ENCODE data around the gene CRYBB2.

CRYBB2 gene

DNA sequence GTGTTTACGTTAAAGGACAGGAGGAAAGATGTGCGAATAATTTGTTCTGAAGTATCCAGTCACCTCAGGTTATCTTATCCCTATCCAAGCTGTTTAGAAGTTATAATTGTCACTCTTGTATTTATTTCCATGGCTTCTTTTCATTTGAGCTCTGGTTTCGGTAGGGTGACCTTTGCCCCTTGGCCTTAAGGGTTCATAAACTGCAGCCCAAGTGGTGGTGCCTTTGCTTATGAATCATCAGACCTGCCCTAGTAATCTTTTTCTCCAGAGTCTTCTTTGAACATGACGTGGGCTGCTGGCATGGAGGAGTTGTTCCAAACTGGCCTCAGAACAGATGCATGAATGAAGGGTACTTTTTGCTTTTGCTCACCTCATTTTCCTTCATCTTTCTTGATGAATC is 26.3 kb upstream of the CRYBB2 start:
- Histone ChIP-seq H3K27me3 (ENCODE audit: control insufficient read depth in 1 of 2, insufficient read depth in 1 of 2, low read length in 2 of 2) (no peaks in the 10 kb centered on the region), H3K9me3 (ENCODE audit: control insufficient read depth, low read length) (no peaks in the 10 kb centered on the region), H3K14ac (ENCODE audit: low read length in 2 of 2) (no peak overlapping the region), H2AFZ (ENCODE audit: low read depth, low read length) (no peak overlapping the region), H2BK120ac (ENCODE audit: low read depth, low read length) (no peak overlapping the region), H2AK5ac (ENCODE audit: low read length, severe bottlenecking) (no peak overlapping the region), H3K4ac (ENCODE audit: low read depth in 1 of 2, low read length in 2 of 2) (no peak overlapping the region), H3K23ac (ENCODE audit: low read length in 2 of 2) (no peak overlapping the region), H3K4me1 (ENCODE audit: control insufficient read depth, insufficient read depth, low read depth, low read length) (peaks cover 1% of the 10 kb centered on the region), H3K9ac (ENCODE audit: low read length) (no peak overlapping the region), H3K4me3 (ENCODE audit: insufficient read depth in 1 of 2, low read depth in 1 of 2, low read length in 2 of 2) (no peak overlapping the region), H4K8ac (ENCODE audit: low read length) (no peak overlapping the region), H2BK15ac (ENCODE audit: low read depth, poor library complexity, severe bottlenecking) (no peak overlapping the region), H4K91ac (ENCODE audit: low read length) (no peak overlapping the region), H2BK12ac (ENCODE audit: low read length in 2 of 2) (no peak overlapping the region), H3K36me3 (ENCODE audit: control insufficient read depth in 1 of 2, insufficient read depth in 2 of 2, low read depth in 1 of 2, low read length in 2 of 2) (peaks cover 0 to 10% of the 10 kb centered on the region in 2 experiments), H3K4me2 (ENCODE audit: low read length, poor library complexity, severe bottlenecking) (no peak overlapping the region), H3K18ac (ENCODE audit: low read depth in 1 of 2, low read length in 2 of 2) (no peak overlapping the region), H2BK5ac (ENCODE audit: low read depth, low read length, poor library complexity, severe bottlenecking) (no peak overlapping the region), H3K27ac (ENCODE audit: low read length, poor library complexity, severe bottlenecking) (no peak overlapping the region), H3K79me1 (replicated peaks; ENCODE audit: low read length, poor library complexity, severe bottlenecking) (no peaks in the 10 kb centered on the region)
- no peak for DNase-seq
- WGBS = 74% methylated on average over 3 of the region's 4 CpGs

DNA sequence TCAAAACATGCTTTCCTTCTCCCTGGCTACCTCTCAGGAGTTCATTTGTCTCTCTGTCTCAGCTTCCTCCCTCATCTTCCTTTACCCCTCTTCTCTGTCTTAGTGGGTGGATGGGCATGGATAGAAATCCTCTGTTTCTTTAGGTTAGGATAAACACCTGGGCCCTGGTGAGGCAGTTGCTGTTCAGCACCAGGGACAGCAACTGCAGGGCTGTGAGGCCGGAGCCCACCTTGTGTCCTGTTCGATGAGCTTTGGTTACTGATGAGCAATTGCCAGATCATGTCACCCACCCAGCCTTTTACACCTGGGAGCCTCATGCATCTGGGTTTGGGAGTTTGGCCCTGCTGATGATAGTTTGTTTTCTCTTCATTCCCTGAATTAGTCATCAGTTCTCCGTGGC is 25.9 kb upstream of the CRYBB2 start:
- Histone ChIP-seq H3K4ac (ENCODE audit: low read depth in 1 of 2, low read length in 2 of 2) (no peak overlapping the region), H3K9me3 (ENCODE audit: control insufficient read depth, low read length) (no peaks in the 10 kb centered on the region), H2BK15ac (ENCODE audit: low read depth, poor library complexity, severe bottlenecking) (no peak overlapping the region), H2BK12ac (ENCODE audit: low read length in 2 of 2) (no peak overlapping the region), H3K4me3 (ENCODE audit: insufficient read depth in 1 of 2, low read depth in 1 of 2, low read length in 2 of 2) (no peak overlapping the region), H4K8ac (ENCODE audit: low read length) (no peak overlapping the region), H3K18ac (ENCODE audit: low read depth in 1 of 2, low read length in 2 of 2) (no peak overlapping the region), H2AFZ (ENCODE audit: low read depth, low read length) (no peak overlapping the region), H3K9ac (ENCODE audit: low read length) (no peak overlapping the region), H3K4me2 (ENCODE audit: low read length, poor library complexity, severe bottlenecking) (no peak overlapping the region), H3K27ac (ENCODE audit: low read length, poor library complexity, severe bottlenecking) (no peak overlapping the region), H4K91ac (ENCODE audit: low read length) (no peak overlapping the region), H2AK5ac (ENCODE audit: low read length, severe bottlenecking) (no peak overlapping the region), H3K23ac (ENCODE audit: low read length in 2 of 2) (no peak overlapping the region), H3K4me1 (ENCODE audit: control insufficient read depth, insufficient read depth, low read depth, low read length) (peaks cover 1% of the 10 kb centered on the region), H2BK5ac (ENCODE audit: low read depth, low read length, poor library complexity, severe bottlenecking) (no peak overlapping the region), H3K79me1 (replicated peaks; ENCODE audit: low read length, poor library complexity, severe bottlenecking) (no peaks in the 10 kb centered on the region), H2BK120ac (ENCODE audit: low read depth, low read length) (no peak overlapping the region), H3K14ac (ENCODE audit: low read length in 2 of 2) (no peak overlapping the region), H3K27me3 (ENCODE audit: control insufficient read depth in 1 of 2, insufficient read depth in 1 of 2, low read length in 2 of 2) (no peaks in the 10 kb centered on the region), H3K36me3 (ENCODE audit: control insufficient read depth in 1 of 2, insufficient read depth in 2 of 2, low read depth in 1 of 2, low read length in 2 of 2) (peaks cover 0 to 10% of the 10 kb centered on the region in 2 experiments)
- DNase-seq = no peak
- 69% methylated on average over 2 of the region's 3 CpGs for WGBS

DNA sequence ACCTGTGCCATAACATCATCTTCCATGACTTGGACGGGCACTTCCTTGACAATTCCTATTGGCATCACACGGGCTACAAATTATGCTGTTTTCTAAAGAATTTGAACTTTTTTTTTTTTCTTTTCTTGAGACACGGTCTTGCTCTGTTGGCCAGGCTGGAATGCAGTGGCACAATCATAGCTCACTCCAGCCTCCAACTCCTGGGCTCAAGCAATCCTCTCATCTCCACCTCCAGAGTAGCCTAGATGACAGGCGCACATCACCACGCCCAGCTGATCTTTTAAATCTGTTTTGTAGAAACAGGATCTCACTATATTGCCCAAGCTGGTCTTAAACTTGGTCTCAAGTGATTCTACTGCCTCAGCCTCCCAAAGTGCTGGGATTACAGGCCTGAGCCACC is 23.1 kb upstream of the CRYBB2 start:
- H2BK5ac ChIP-seq (ENCODE audit: low read depth, low read length, poor library complexity, severe bottlenecking) = no peak overlapping the region
- no peak overlapping the region for H2BK12ac ChIP-seq (ENCODE audit: low read length in 2 of 2)
- H3K4ac ChIP-seq (ENCODE audit: low read depth in 1 of 2, low read length in 2 of 2) = no peak overlapping the region
- 94% methylated on average over 5 of the region's 5 CpGs for WGBS
- H2BK15ac ChIP-seq (ENCODE audit: low read depth, poor library complexity, severe bottlenecking) = no peak overlapping the region
- peaks cover 1% of the 10 kb centered on the region for H3K4me1 ChIP-seq (ENCODE audit: control insufficient read depth, insufficient read depth, low read depth, low read length)
- H2AFZ ChIP-seq (ENCODE audit: low read depth, low read length) = no peak overlapping the region
- H3K4me3 ChIP-seq (ENCODE audit: insufficient read depth in 1 of 2, low read depth in 1 of 2, low read length in 2 of 2) = no peak overlapping the region
- H3K36me3 ChIP-seq (ENCODE audit: control insufficient read depth in 1 of 2, insufficient read depth in 2 of 2, low read depth in 1 of 2, low read length in 2 of 2) = peaks cover 0 to 4% of the 10 kb centered on the region in 2 experiments
- H2AK5ac ChIP-seq (ENCODE audit: low read length, severe bottlenecking) = no peak overlapping the region
- no peak overlapping the region for H3K18ac ChIP-seq (ENCODE audit: low read depth in 1 of 2, low read length in 2 of 2)
- H3K9me3 ChIP-seq (ENCODE audit: control insufficient read depth, low read length) = no peaks in the 10 kb centered on the region
- H3K4me2 ChIP-seq (ENCODE audit: low read length, poor library complexity, severe bottlenecking) = no peak overlapping the region
- H3K27me3 ChIP-seq (ENCODE audit: control insufficient read depth in 1 of 2, insufficient read depth in 1 of 2, low read length in 2 of 2) = peaks cover 0 to 5% of the 10 kb centered on the region in 2 experiments
- H4K8ac ChIP-seq (ENCODE audit: low read length) = no peak overlapping the region
- H3K79me1 ChIP-seq (replicated peaks; ENCODE audit: low read length, poor library complexity, severe bottlenecking) = no peaks in the 10 kb centered on the region
- no peak for DNase-seq
- no peak overlapping the region for H3K23ac ChIP-seq (ENCODE audit: low read length in 2 of 2)
- no peak overlapping the region for H3K9ac ChIP-seq (ENCODE audit: low read length)
- no peak overlapping the region for H3K14ac ChIP-seq (ENCODE audit: low read length in 2 of 2)
- H2BK120ac ChIP-seq (ENCODE audit: low read depth, low read length) = no peak overlapping the region
- H3K27ac ChIP-seq (ENCODE audit: low read length, poor library complexity, severe bottlenecking) = no peak overlapping the region
- H4K91ac ChIP-seq (ENCODE audit: low read length) = no peak overlapping the region

DNA sequence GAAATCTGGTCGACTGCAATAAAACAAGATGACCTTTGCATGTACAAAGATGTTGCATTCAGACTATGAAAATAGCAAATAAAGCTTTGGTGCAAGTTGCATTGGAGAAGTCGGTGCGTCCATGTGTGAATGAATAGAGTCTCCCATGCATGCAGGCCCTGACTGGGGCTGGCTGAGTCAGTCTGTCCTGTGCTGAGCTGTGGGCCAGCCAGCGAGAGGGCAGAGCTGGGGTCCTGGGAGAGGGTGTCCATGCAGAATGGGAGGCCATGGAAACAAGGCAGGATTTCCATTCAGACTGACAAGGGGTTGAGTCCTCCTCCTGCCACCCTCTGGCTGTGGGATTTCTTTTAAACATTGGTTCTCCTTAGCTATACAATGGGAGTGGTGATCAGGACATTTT is 22.1 kb upstream of the CRYBB2 start:
- Histone ChIP-seq H3K4me1 (ENCODE audit: control insufficient read depth, insufficient read depth, low read depth, low read length) (peaks cover 1% of the 10 kb centered on the region), H3K18ac (ENCODE audit: low read depth in 1 of 2, low read length in 2 of 2) (no peak overlapping the region), H3K79me1 (replicated peaks; ENCODE audit: low read length, poor library complexity, severe bottlenecking) (no peaks in the 10 kb centered on the region), H3K23ac (ENCODE audit: low read length in 2 of 2) (no peak overlapping the region), H3K4me3 (ENCODE audit: insufficient read depth in 1 of 2, low read depth in 1 of 2, low read length in 2 of 2) (no peak overlapping the region), H3K9me3 (ENCODE audit: control insufficient read depth, low read length) (no peaks in the 10 kb centered on the region), H2BK5ac (ENCODE audit: low read depth, low read length, poor library complexity, severe bottlenecking) (no peak overlapping the region), H3K27me3 (ENCODE audit: control insufficient read depth in 1 of 2, insufficient read depth in 1 of 2, low read length in 2 of 2) (peaks cover 0 to 5% of the 10 kb centered on the region in 2 experiments), H2BK12ac (ENCODE audit: low read length in 2 of 2) (no peak overlapping the region), H4K91ac (ENCODE audit: low read length) (no peak overlapping the region), H2BK120ac (ENCODE audit: low read depth, low read length) (no peak overlapping the region), H3K36me3 (ENCODE audit: control insufficient read depth in 1 of 2, insufficient read depth in 2 of 2, low read depth in 1 of 2, low read length in 2 of 2) (peaks cover 0 to 2% of the 10 kb centered on the region in 2 experiments), H2AFZ (ENCODE audit: low read depth, low read length) (no peak overlapping the region), H4K8ac (ENCODE audit: low read length) (no peak overlapping the region), H3K27ac (ENCODE audit: low read length, poor library complexity, severe bottlenecking) (no peak overlapping the region), H3K14ac (ENCODE audit: low read length in 2 of 2) (no peak overlapping the region), H2BK15ac (ENCODE audit: low read depth, poor library complexity, severe bottlenecking) (no peak overlapping the region), H3K4ac (ENCODE audit: low read depth in 1 of 2, low read length in 2 of 2) (no peak overlapping the region), H3K9ac (ENCODE audit: low read length) (no peak overlapping the region), H3K4me2 (ENCODE audit: low read length, poor library complexity, severe bottlenecking) (no peak overlapping the region), H2AK5ac (ENCODE audit: low read length, severe bottlenecking) (no peak overlapping the region)
- WGBS = 94% methylated on average over 4 of the region's 4 CpGs
- DNase-seq = no peak
